ES-I3 (cell line): ENCODE data around the gene SEMA4B.
"Not testable (repeated sequence)": the region's sequence is repeated elsewhere in the genome, so short reads cannot be mapped to it uniquely, and the experiment has no call there.

Source experiments
- H3K36me3 ChIP-seq: 2 replicates; pipeline ENCODE4 v1.6.1; 2013; ENCODE audit warnings: mild to moderate bottlenecking, low read length, control low read depth, moderate library complexity; ENCODE audit not compliant: insufficient read depth
- H3K4me1 ChIP-seq: 2 replicates; pipeline ENCODE4 v1.6.1; 2013; ENCODE audit warnings: mild to moderate bottlenecking, control low read depth, low read length; ENCODE audit not compliant: insufficient read depth
- H3K9ac ChIP-seq: 2 replicates; pipeline ENCODE4 v1.6.1; 2013; ENCODE audit warnings: low read depth, mild to moderate bottlenecking, low read length, moderate library complexity
- H3K9me3 ChIP-seq: 2 replicates; pipeline ENCODE4 v1.6.1; 2013; ENCODE audit warnings: mild to moderate bottlenecking, low read length, moderate library complexity; ENCODE audit not compliant: control insufficient read depth, insufficient read depth

SEMA4B gene

GRCh38 chr15:90232196-90232595 lies 31.1 kb downstream of the SEMA4B start:
- Histone ChIP-seq H3K4me1 (0 out of 2 replicates have a peak, but pooled peaks cover 3% of the 10 kb centered on the region), H3K36me3 (no peaks in the 10 kb centered on the region; the same call in 1 of the 2 replicates), H3K9ac (no peak overlapping the region), H3K9me3 (no peaks in the 10 kb centered on the region)

- no peaks in the 10 kb centered on the region for H3K36me3 ChIP-seq
- H3K9ac ChIP-seq, result peak overlapping the region; percentile 71; the same call in 1 of the 2 replicates
- 0 out of 2 replicates have a peak, but pooled peaks cover 3% of the 10 kb centered on the region for H3K4me1 ChIP-seq
- H3K9me3 ChIP-seq, result no peaks in the 10 kb centered on the region
Measured at GRCh38 chr15:90232941-90233386, 31.8 kb downstream of the SEMA4B start.

- H3K36me3 ChIP-seq, result no peaks in the 10 kb centered on the region
- H3K9me3 ChIP-seq, result no peaks in the 10 kb centered on the region
- 0 out of 2 replicates have a peak, but pooled peaks cover 3% of the 10 kb centered on the region for H3K4me1 ChIP-seq
- peak within 1 kb of the TSS; percentile 71 for H3K9ac ChIP-seq
Measured at GRCh38 chr15:90233387-90234095, 32.4 kb downstream of the SEMA4B start, which contains the start of gene CIB1. Gene CIB1, minus strand, starts transcription at chr15:90233941. Its CDS starts 56 bp downstream, at chr15:90233885.

- peak within 1 kb of the TSS; percentile 71 for H3K9ac ChIP-seq
- no peaks in the 10 kb centered on the region for H3K9me3 ChIP-seq
- 0 out of 2 replicates have a peak, but pooled peaks cover 3% of the 10 kb centered on the region for H3K4me1 ChIP-seq
- no peaks in the 10 kb centered on the region for H3K36me3 ChIP-seq
Measured at GRCh38 chr15:90234096-90234988, 33.2 kb downstream of the SEMA4B start, which contains the start of gene GDPGP1. Gene GDPGP1, plus strand, starts transcription at chr15:90234209. Its CDS starts 6,700 bp downstream, at chr15:90240909.

- H3K9me3 ChIP-seq, result no peaks in the 10 kb centered on the region
- no peaks in the 10 kb centered on the region for H3K36me3 ChIP-seq
- no peak overlapping the region for H3K9ac ChIP-seq
Measured at GRCh38 chr15:90239371-90239770, 38.2 kb downstream of the SEMA4B start.

GRCh38 chr15:90240856-90241255 lies 39.7 kb downstream of the SEMA4B start:
- Histone ChIP-seq H3K4me1 (no peaks in the 10 kb centered on the region), H3K36me3 (no peaks in the 10 kb centered on the region), H3K9ac (no peak overlapping the region), H3K9me3 (no peaks in the 10 kb centered on the region)

More at GRCh38 chr15:90239371-90239770, 38.2 kb downstream of the SEMA4B start:
- H3K4me1 ChIP-seq, result 0 out of 2 replicates have a peak, but pooled peaks cover 3% of the 10 kb centered on the region

GRCh38 chr15:90241343-90242192 lies 40.4 kb downstream of the SEMA4B start:
- Histone ChIP-seq H3K9me3 (no peaks in the 10 kb centered on the region), H3K36me3 (no peaks in the 10 kb centered on the region), H3K9ac (no peak overlapping the region), H3K4me1 (no peaks in the 10 kb centered on the region)

- H3K4me1 ChIP-seq, result no peaks in the 10 kb centered on the region
- no peak overlapping the region for H3K9ac ChIP-seq
- no peaks in the 10 kb centered on the region for H3K9me3 ChIP-seq
- no peaks in the 10 kb centered on the region for H3K36me3 ChIP-seq
Measured at GRCh38 chr15:90243943-90244639, 43.0 kb downstream of the SEMA4B start.

- Histone ChIP-seq H3K9ac (peak overlapping the region; percentile 72; the same call in 1 of the 2 replicates), H3K36me3 (no peaks in the 10 kb centered on the region), H3K9me3 (no peaks in the 10 kb centered on the region), H3K4me1 (no peaks in the 10 kb centered on the region)
Measured at GRCh38 chr15:90248789-90249202, 47.7 kb downstream of the SEMA4B start.

GRCh38 chr15:90249203-90249863 lies 48.2 kb downstream of the SEMA4B start, which contains the start of gene TTLL13:
Gene TTLL13, plus strand, starts transcription at chr15:90249556. Its CDS starts 1,075 bp downstream, at chr15:90250631.
- no peaks in the 10 kb centered on the region for H3K9me3 ChIP-seq
- no peaks in the 10 kb centered on the region for H3K4me1 ChIP-seq
- peak within 1 kb of the TSS; percentile 72; the same call in 1 of the 2 replicates for H3K9ac ChIP-seq
- no peaks in the 10 kb centered on the region for H3K36me3 ChIP-seq

GRCh38 chr15:90257776-90258175 lies 56.6 kb downstream of the SEMA4B start:
- H3K4me1 ChIP-seq, result no peaks in the 10 kb centered on the region
- no peak overlapping the region for H3K9ac ChIP-seq
- no peaks in the 10 kb centered on the region for H3K36me3 ChIP-seq
- H3K9me3 ChIP-seq, result no peaks in the 10 kb centered on the region

- no peak overlapping the region for H3K9ac ChIP-seq
- H3K36me3 ChIP-seq, result no peaks in the 10 kb centered on the region
- no peaks in the 10 kb centered on the region for H3K9me3 ChIP-seq
- H3K4me1 ChIP-seq, result no peaks in the 10 kb centered on the region
Measured at GRCh38 chr15:90259524-90259923, 58.4 kb downstream of the SEMA4B start.

GRCh38 chr15:90260731-90261130 lies 59.6 kb downstream of the SEMA4B start:
- not testable (repeated sequence) for H3K9ac ChIP-seq, H3K36me3 ChIP-seq, H3K4me1 ChIP-seq, H3K9me3 ChIP-seq
